Epithelial cell of proximal tubule (primary cell): ENCODE results near the gene CHAMP1. TPM values are rescaled to one million over a fixed set of nuclear protein-coding genes. Genes with fewer than 3 reads are reported as not detected.

ENCODE experiments used
- DNase-seq: peaks from one replicate; pipeline ENCODE4 v3.0.0-alpha.2; 2011; ENCODE audit warnings: low read depth
- H3K4me3 ChIP-seq: 2 replicates; pipeline ENCODE4 v1.5.1; 2011; ENCODE audit warnings: low read depth, mild to moderate bottlenecking, low read length
- total RNA-seq: library from RNA; depleted of rRNA; stranded (reverse); fragments of >200 nt; gene quantifications from 2 replicates; pipeline ENCODE4 v1.2.3, GENCODE V29; 2015
- TF ChIP-seq, protein P1 (sequence below): conservative IDR thresholded peaks from 2 replicates; pipeline ENCODE4 v1.5.1; 2012; ENCODE audit warnings: low read depth, mild to moderate bottlenecking, low read length

CHAMP1 gene
- total RNA-seq, 1 donor from 2014 or later = 13.7 TPM

DNA sequence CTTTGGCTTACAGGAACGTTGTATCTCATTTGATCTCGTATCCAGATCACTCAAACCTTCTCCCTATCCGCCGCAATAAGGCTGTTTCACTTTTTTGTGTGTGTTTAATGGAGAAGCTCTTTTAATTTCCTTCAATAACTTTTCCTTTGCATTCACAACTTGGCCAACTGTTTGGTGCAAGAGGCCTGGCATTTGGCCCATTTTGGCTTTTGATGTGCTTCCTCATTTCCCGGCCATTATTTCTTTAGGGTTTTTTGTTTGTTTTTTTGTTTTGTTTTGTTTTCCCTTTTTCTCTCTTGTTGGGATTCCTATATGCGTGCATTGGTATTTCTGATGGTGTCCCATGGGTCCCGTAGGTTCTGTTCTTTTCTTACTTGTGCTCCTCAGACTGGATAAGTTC is 39.0 kb upstream of the CHAMP1 start:
- no peak for DNase-seq
- TF ChIP-seq, protein P1, sequence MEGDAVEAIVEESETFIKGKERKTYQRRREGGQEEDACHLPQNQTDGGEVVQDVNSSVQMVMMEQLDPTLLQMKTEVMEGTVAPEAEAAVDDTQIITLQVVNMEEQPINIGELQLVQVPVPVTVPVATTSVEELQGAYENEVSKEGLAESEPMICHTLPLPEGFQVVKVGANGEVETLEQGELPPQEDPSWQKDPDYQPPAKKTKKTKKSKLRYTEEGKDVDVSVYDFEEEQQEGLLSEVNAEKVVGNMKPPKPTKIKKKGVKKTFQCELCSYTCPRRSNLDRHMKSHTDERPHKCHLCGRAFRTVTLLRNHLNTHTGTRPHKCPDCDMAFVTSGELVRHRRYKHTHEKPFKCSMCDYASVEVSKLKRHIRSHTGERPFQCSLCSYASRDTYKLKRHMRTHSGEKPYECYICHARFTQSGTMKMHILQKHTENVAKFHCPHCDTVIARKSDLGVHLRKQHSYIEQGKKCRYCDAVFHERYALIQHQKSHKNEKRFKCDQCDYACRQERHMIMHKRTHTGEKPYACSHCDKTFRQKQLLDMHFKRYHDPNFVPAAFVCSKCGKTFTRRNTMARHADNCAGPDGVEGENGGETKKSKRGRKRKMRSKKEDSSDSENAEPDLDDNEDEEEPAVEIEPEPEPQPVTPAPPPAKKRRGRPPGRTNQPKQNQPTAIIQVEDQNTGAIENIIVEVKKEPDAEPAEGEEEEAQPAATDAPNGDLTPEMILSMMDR = no peak
- no peak overlapping the region for H3K4me3 ChIP-seq

DNA sequence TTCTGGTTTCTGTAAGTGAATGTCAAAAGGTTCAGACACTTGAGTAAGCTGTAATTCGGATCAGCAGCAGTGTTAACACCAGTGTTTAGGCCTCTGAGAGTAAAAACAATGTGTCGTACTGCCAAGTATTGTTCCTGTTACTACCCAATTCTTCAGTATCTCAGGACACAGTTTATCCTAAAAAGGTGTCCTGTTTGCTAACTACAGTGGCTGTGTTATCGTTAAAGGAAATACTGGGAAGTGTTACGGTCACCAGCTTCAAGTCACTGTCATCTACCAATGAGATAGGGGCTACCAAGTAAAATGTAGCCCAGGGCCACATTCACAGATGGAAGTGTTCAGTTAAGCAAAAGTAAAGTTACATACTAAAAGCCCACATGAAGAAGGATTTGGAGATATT is 35.2 kb upstream of the CHAMP1 start:
- no peak for DNase-seq
- TF ChIP-seq, protein P1 = no peak
- no peak overlapping the region for H3K4me3 ChIP-seq

DNA sequence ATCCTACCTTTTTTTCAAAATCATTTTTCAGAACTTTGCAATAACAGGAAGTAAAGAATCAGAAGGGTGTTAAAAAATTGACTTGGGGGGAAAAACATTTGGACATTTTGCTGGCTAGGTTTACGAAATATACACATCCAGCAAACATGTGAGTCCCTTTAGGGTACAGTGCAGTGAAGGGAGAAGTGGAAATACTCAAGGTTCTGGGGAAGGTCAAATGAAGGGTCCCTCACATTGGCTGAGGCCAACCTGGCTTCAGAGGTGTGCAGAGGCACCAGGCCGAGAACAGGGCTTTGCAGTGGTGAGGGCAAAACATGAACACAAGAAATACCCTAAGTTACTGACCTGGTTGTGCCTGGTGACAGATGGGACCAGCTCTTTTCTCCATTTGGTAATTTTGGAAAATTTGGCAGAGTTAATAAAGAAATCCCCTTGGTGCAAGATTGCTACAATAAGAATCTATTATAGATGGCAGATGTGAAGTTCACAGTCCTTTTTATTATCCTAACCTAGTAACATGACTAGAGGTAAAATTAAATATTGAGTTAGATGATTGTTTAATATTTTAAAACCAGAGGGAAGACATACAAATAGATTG is 34.4 kb upstream of the CHAMP1 start:
- DNase-seq = no peak
- no peak overlapping the region for H3K4me3 ChIP-seq
- TF ChIP-seq, protein P1 = no peak

DNA sequence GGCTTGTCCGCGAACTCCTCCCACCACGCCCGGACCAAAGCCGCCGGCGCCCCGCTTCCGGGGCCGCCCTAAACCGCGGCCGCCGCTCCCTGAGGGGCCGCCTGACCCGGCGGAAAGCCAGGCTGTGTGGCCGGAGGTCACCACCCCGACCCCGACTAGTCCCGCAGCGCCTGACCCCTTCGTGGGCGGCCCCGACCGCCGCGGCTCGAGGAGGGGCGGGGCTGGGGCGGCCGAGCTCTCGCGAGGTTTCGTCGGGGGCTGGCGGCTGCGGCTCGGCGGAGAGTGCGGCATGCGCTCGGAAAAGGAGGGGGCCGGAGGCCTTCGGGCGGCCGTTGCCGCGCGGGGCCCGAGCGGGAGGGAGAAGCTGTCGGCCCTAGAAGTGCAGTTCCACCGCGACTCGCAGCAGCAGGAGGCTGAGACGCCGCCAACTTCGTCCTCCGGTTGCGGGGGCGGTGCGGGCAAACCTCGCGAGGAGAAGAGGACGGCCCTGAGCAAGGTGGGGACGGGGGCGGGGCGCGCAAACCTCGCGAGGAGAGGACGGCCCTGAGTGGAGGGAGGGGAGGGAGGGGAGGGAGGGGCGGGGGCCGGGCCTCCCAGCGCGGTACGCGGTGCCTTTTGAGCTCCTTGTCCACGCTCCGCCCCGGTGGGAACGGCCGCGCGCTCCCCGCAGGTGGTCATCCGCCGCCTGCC is 32.8 kb upstream of the CHAMP1 start, which contains the start of gene UPF3A:
Gene UPF3A, plus strand, starts transcription at position 251 of the 690 bp plus-strand sequence. Its CDS starts 39 bp downstream, at position 290.
- H3K4me3 ChIP-seq = peak within 1 kb of the TSS; percentile 63
- DNase-seq = no peak
- TF ChIP-seq, protein P1 = no peak

DNA sequence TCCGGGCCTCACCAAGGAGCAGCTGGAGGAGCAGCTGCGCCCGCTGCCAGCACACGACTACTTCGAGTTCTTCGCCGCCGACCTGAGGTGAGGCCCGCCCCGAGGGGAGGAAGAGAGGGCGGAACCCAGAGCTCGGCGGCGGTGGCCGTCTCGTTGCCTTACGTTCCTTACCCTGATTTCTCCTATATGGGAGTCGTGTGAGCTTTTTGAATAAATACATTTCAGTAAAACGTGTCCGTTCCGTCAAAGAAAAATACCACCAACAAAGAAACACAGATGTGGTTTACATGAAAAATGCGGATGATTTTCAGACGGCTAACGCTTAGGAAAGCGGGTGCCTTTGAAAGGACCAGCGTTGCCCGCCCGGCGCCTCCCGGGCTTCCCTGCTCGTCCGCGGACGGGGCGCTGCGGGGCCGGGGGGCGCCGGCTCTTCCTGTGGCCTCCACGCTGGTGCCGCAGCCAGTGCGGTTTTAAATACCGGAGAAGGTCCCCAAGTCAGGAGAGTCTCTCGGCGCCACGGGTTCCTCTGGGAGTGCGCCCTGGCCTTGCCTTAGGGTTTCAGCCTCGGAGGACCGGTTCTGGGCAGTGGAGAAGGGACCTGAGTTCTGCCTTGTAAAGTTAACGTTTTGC is 32.1 kb upstream of the CHAMP1 start:
- TF ChIP-seq, protein P1 = no peak
- DNase-seq = no peak
- H3K4me3 ChIP-seq = peak overlapping the region; percentile 63

DNA sequence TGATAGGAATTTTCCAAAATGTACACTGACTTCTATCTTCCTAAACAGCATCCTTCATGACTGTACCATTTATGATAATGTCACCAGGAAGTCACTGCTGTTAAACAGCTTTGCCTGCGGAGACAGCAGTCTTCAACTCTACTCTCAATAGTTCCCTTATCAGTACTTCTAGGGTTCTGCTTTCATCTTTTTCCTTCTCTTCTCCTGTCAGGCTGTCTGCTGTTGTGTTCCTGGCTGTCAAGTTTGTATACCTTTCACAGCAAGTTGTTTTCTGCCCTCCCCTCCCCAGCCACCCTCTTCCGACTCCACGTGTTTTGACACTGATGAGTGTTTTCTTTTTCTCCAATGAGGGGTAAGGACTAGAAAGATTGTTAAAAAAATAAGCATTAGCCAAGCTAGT is 30.7 kb upstream of the CHAMP1 start:
- TF ChIP-seq, protein P1 = no peak
- H3K4me3 ChIP-seq = peak overlapping the region; percentile 9
- DNase-seq = no peak

DNA sequence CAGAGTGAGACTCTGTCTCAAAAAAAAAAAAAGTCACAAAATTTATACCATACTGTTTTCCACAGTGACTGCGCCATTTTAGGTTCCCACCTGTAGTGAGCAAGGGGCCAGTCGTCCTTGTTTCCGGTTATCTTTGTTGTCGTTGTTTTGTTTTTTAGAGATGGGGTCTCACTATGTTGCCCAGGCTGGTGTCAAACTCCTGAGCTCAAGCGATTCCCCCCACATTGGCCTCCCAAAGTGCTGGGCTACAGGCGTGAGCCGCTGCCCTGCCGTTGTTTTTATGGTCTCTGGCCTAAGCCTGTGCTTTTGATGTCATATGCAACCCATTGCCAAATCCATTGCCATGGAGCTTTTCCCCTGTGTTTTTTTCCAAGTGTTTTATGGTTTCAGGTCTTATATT is 29.6 kb upstream of the CHAMP1 start:
- TF ChIP-seq, protein P1 = no peak
- H3K4me3 ChIP-seq = no peak overlapping the region
- no peak for DNase-seq
